Neural progenitor cell (in vitro differentiated cells): ENCODE data around the gene CDK1. TPM values are rescaled to one million over a fixed set of nuclear protein-coding genes. Genes with fewer than 3 reads are reported as not detected.
A peak's percentile ranks its signal among the peaks of the same experiment; 100 is the strongest.

ENCODE experiments used
- DNase-seq: peaks from one replicate; pipeline ENCODE4 v3.0.0-alpha.2; 2016; ENCODE audit warnings: low spot score
- H2AFZ ChIP-seq: fragments of 200-600 bp; sonication (generic); replicated peaks from 2 replicates; pipeline ENCODE4 v1.6.1; 2016; ENCODE audit warnings: antibody characterized with exemption
- H3F3A ChIP-seq: fragments of 200-600 bp; sonication (generic); 2 replicates; pipeline ENCODE4 v1.6.1; 2016; ENCODE audit warnings: antibody characterized with exemption, low read depth
- H3K27ac ChIP-seq: fragments of 200-600 bp; sonication (generic); 2 replicates; pipeline ENCODE4 v1.5.1; 2016; ENCODE audit warnings: mild to moderate bottlenecking
- H3K27me3 ChIP-seq: fragments of 200-600 bp; sonication (generic); 2 replicates; pipeline ENCODE4 v1.6.1; 2016; ENCODE audit warnings: mild to moderate bottlenecking, moderate library complexity
- H3K36me3 ChIP-seq: fragments of 200-600 bp; sonication (generic); 2 replicates; pipeline ENCODE4 v1.5.1; 2016
- H3K4me1 ChIP-seq: fragments of 200-600 bp; sonication (generic); 2 replicates; pipeline ENCODE4 v1.6.1; 2016; ENCODE audit warnings: mixed run types
- H3K4me2 ChIP-seq: fragments of 200-600 bp; sonication (generic); 2 replicates; pipeline ENCODE4 v1.6.1; 2016
- H3K4me3 ChIP-seq: fragments of 200-600 bp; sonication (generic); 2 replicates; pipeline ENCODE4 v1.5.1; 2016
- H3K79me2 ChIP-seq: fragments of 200-600 bp; sonication (generic); 2 replicates; pipeline ENCODE4 v1.6.1; 2016; ENCODE audit warnings: low read depth
- H3K9ac ChIP-seq: fragments of 200-600 bp; sonication (generic); 2 replicates; pipeline ENCODE4 v1.6.1; 2016
- H3K9me3 ChIP-seq: fragments of 200-600 bp; sonication (generic); 2 replicates; pipeline ENCODE4 v1.5.1; 2016; ENCODE audit warnings: low read depth
- H4K20me1 ChIP-seq: fragments of 200-600 bp; sonication (generic); 2 replicates; pipeline ENCODE4 v1.6.1; 2016; ENCODE audit warnings: low read depth
- H3K27ac Mint-ChIP-seq: 3 replicates; pipeline ENCODE4 v1.8.0; 2021; ENCODE audit warnings: mixed read lengths
- H3K27me3 Mint-ChIP-seq: 2 replicates; pipeline ENCODE4 v1.8.0; 2022; ENCODE audit warnings: low read depth, mild to moderate bottlenecking, inconsistent platforms, moderate library complexity, mixed read lengths; ENCODE audit not compliant: insufficient read depth
- H3K36me3 Mint-ChIP-seq: 3 replicates; pipeline ENCODE4 v1.8.0; 2021; ENCODE audit warnings: mixed read lengths
- H3K4me1 Mint-ChIP-seq: 3 replicates; pipeline ENCODE4 v1.8.0; 2021; ENCODE audit warnings: mixed read lengths
- H3K4me3 Mint-ChIP-seq: 3 replicates; pipeline ENCODE4 v1.8.0; 2021; ENCODE audit warnings: mild to moderate bottlenecking, moderate library complexity, mixed read lengths
- H3K9me3 Mint-ChIP-seq: 3 replicates; pipeline ENCODE4 v1.8.0; 2020; ENCODE audit warnings: mixed read lengths
- EZH2 ChIP-seq: fragments of 200-600 bp; sonication (generic); IDR thresholded peaks from 2 replicates; pipeline ENCODE4 v1.6.1; 2017; ENCODE audit warnings: antibody characterized with exemption, mild to moderate bottlenecking, moderate library complexity
- EZH2phosphoT487 ChIP-seq: fragments of 200-600 bp; sonication (generic); IDR thresholded peaks from 2 replicates; pipeline ENCODE4 v1.6.1; 2017; ENCODE audit warnings: antibody characterized with exemption
- total RNA-seq: library from RNA; depleted of rRNA; stranded (reverse); fragments of >200 nt; gene quantifications from 2 replicates; pipeline ENCODE4 v1.2.3, GENCODE V29; 2015; ENCODE audit warnings: low replicate concordance
- TF ChIP-seq, protein P1 (sequence below): fragments of 200-600 bp; sonication (generic); IDR thresholded peaks from 2 replicates; pipeline ENCODE4 v1.5.1; 2017; ENCODE audit warnings: antibody characterized with exemption, mild to moderate bottlenecking

The CDK1 gene
- total RNA-seq, 1 donor from 2014 or later: 421 TPM

DNA sequence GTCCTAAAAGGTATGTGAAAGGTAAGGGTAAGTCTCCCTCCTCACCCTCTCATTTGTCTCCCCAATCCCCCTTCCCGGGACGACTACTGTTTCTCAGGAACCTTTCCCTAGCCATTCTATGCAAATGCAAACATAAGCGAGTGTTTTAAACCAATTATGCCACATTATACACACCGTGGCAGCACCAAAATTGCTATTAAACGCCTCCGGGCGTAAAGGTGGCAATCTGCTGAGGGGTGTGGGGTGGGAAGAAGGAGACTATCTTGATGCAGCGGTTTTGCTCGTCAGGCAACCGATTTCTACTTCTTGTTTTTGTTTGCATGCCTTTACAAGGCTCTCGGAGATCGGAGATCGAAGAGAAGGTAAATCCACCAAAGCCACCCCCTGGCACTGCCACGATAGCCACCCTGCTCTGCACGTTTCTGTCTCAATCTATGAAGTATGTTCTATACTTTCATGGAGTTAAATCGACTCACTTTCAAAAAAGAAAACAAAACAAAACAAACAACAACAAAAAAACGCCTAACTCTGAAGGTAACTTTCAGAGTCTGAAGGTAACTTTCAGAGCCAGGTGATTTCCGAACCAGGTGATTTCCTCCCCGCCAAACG is 46.0 kb upstream of the CDK1 start:
- TF ChIP-seq EZH2: no peak
- TF ChIP-seq, protein P1, sequence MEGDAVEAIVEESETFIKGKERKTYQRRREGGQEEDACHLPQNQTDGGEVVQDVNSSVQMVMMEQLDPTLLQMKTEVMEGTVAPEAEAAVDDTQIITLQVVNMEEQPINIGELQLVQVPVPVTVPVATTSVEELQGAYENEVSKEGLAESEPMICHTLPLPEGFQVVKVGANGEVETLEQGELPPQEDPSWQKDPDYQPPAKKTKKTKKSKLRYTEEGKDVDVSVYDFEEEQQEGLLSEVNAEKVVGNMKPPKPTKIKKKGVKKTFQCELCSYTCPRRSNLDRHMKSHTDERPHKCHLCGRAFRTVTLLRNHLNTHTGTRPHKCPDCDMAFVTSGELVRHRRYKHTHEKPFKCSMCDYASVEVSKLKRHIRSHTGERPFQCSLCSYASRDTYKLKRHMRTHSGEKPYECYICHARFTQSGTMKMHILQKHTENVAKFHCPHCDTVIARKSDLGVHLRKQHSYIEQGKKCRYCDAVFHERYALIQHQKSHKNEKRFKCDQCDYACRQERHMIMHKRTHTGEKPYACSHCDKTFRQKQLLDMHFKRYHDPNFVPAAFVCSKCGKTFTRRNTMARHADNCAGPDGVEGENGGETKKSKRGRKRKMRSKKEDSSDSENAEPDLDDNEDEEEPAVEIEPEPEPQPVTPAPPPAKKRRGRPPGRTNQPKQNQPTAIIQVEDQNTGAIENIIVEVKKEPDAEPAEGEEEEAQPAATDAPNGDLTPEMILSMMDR: no peak
- TF ChIP-seq EZH2phosphoT487: no peak
- Histone ChIP-seq H3K4me3 (peak overlapping the region; percentile 80), H3K9me3 (no peaks in the 10 kb centered on the region), H2AFZ (peak overlapping the region; percentile 100), H3K36me3 (no peaks in the 10 kb centered on the region), H3F3A (no peaks in the 10 kb centered on the region), H3K79me2 (no peaks in the 10 kb centered on the region), H4K20me1 (no peaks in the 10 kb centered on the region), H3K4me2 (peak overlapping the region; percentile 94), H3K9ac (no peak overlapping the region), H3K4me1 (peaks cover 4% of the 10 kb centered on the region), H3K27ac (no peak overlapping the region), H3K27me3 (peaks cover 57% of the 10 kb centered on the region)
- peak; percentile 14 for DNase-seq
- Mint-ChIP-seq H3K4me1 (peaks cover 6% of the 10 kb centered on the region), H3K27ac (no peak overlapping the region), H3K36me3 (no peaks in the 10 kb centered on the region), H3K9me3 (no peaks in the 10 kb centered on the region), H3K4me3 (peak overlapping the region; percentile 84), H3K27me3 (peaks cover 19% of the 10 kb centered on the region)

DNA sequence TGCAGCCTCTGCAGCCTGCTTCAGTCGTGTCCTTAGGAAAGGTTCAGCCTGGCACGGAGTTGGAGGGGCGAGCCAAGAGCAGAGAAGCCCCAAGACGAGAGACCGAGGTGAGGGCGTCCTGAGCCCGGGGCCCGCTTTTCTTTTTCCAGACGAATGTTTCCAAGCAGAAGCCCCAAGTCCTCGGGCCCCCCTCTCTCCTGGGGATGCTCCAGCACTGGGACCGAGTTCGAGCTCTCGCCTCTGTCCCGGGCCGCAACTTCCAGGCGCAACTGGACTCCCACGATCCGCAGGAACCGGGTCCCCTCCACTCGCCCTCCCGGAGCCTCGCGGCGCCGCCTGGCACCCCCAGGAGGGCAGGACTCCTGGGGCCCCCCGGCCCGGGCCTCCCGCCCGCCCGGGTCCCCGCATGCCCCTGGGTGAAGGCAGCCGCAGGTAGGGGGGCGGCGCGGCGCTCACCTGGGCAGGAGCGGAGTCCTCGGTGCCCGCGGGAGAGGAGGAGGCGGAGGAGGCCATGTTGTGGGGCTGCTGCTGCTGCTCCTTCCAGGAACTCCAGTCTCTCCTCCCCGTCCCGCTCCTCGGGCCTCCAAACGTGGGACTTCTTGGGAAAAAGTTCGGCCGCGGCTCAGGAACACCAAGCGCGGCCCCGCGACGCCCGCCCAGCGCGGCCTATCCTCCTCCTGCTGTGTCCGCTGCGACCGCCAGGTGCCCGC is 45.3 kb upstream of the CDK1 start:
- H3K4me1 Mint-ChIP-seq: peaks cover 6% of the 10 kb centered on the region
- Histone ChIP-seq H3K4me2 (peak overlapping the region; percentile 94), H3K4me1 (peaks cover 4% of the 10 kb centered on the region), H3K9me3 (no peaks in the 10 kb centered on the region), H2AFZ (peak overlapping the region; percentile 100), H3K27ac (no peak overlapping the region), H3K27me3 (peaks cover 57% of the 10 kb centered on the region), H3K36me3 (no peaks in the 10 kb centered on the region), H3K9ac (no peak overlapping the region), H3K79me2 (no peaks in the 10 kb centered on the region), H3K4me3 (peak overlapping the region; percentile 80), H3F3A (no peaks in the 10 kb centered on the region), H4K20me1 (no peaks in the 10 kb centered on the region)
- peak; percentile 74 for DNase-seq
- H3K9me3 Mint-ChIP-seq: no peaks in the 10 kb centered on the region
- TF ChIP-seq EZH2phosphoT487 (no peak), EZH2 (peak; percentile 61)
- TF ChIP-seq, protein P1: peak; percentile 55
- no peak overlapping the region for H3K27ac Mint-ChIP-seq
- H3K36me3 Mint-ChIP-seq: no peaks in the 10 kb centered on the region
- peaks cover 19% of the 10 kb centered on the region for H3K27me3 Mint-ChIP-seq
- H3K4me3 Mint-ChIP-seq: peak overlapping the region; percentile 84

DNA sequence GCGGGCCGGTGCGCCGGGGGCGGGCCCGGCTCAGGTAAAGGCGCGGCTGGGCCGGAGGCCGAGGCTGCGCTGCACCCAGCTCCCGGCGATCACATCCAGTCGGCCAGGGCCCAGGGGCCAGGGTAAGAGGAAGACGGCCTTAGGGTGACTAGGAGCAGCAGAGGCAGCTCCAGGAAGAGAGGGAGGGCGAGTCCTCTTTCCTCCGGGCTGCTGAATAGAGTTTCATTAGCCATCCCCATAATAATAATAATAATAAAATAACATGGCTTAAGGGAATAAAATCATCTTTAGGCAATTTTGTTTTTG is 44.8 kb upstream of the CDK1 start:
- peaks cover 6% of the 10 kb centered on the region for H3K4me1 Mint-ChIP-seq
- TF ChIP-seq, protein P1: no peak
- TF ChIP-seq EZH2phosphoT487 (no peak), EZH2 (no peak)
- peaks cover 4% of the 10 kb centered on the region for H3K4me1 ChIP-seq
- H3K9ac ChIP-seq: no peak overlapping the region
- no peaks in the 10 kb centered on the region for H3K36me3 Mint-ChIP-seq
- H3K27ac Mint-ChIP-seq: no peak overlapping the region
- H3K4me2 ChIP-seq: peak overlapping the region; percentile 94
- no peaks in the 10 kb centered on the region for H3F3A ChIP-seq
- H3K36me3 ChIP-seq: no peaks in the 10 kb centered on the region
- no peak overlapping the region for H3K27ac ChIP-seq
- H3K27me3 Mint-ChIP-seq: peaks cover 19% of the 10 kb centered on the region
- H3K79me2 ChIP-seq: no peaks in the 10 kb centered on the region
- no peak for DNase-seq
- peak overlapping the region; percentile 100 for H2AFZ ChIP-seq
- no peaks in the 10 kb centered on the region for H3K9me3 Mint-ChIP-seq
- H3K27me3 ChIP-seq: peaks cover 57% of the 10 kb centered on the region
- peak overlapping the region; percentile 81 for H3K4me3 Mint-ChIP-seq
- no peaks in the 10 kb centered on the region for H3K9me3 ChIP-seq
- H4K20me1 ChIP-seq: no peaks in the 10 kb centered on the region
- peak overlapping the region; percentile 80 for H3K4me3 ChIP-seq
